CD4-positive, alpha-beta T cell treated with Interleukin-4 for 1 hour (primary cell): ENCODE results near the gene ABLIM2.

Experiments used
- DNase-seq, 2 donors: peaks; one replicate each; pipeline ENCODE4 v3.0.0-alpha.2; 2020 to 2022

Gene ABLIM2

DNA sequence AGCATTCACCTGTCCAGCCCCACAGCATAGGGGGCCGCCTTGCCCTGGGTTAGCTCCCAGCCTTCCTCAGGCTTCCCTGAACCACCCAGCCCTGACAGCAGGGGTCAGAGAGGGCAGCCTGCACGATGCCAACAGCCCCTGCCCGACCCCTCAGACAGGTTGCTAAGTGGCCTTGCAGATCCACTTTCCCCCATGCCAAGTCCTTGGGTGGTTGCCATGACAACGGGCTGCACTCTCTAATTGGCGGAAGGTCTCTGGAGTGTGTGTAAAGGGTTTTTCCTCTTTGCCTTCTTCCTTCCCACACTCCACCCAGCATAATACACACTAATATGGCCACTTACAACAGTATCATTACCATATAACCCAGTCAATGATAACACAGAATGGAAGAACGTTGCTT lies 119.3 kb downstream of the ABLIM2 start:
- DNase-seq: no peak

DNA sequence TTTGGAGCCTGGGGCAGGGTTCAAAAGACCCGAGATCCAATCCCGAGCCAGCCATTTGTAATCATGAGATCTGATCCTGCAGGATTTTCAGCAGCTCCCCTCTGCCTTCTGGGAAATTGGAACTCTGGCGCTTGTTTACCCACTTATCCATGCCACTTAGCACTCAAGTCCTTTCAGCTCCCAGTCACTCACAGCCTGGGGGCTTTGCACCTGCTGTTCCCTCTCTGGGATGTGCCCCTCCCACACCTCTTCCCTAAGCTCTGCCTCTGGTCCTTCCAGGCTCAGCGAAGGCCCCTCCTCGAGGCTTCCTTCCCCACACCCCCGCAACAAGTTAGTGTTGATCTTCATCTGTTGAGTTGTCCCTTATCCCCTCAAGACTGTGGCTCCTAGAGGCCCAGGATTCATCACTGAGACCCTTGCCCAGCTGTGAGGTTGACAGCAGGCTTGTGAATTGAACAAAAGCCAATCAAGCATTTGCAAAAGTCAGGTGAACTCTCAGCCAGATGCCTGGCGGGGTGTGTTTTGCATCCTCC lies 119.8 kb downstream of the ABLIM2 start:
- DNase-seq: no peak

DNA sequence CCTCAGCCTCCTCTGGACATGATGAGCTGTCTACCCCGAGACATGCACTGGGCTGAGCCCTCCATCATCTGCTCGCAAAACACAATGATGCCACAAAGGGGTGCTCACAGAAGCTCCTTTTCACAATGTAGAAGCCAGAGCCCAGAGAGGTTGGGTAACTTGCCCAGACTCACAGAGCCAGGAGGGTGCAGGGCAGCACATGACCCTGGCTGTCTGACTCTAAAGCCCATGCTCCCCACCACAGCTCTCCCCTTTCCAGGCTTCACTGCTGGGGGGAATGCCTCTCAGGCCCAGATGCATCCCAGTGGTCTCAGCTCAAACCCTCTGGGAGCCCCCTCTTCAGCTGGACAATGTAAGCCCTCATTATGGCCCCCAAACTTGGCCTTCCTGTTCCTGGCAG lies 120.5 kb downstream of the ABLIM2 start:
- no peak for DNase-seq

DNA sequence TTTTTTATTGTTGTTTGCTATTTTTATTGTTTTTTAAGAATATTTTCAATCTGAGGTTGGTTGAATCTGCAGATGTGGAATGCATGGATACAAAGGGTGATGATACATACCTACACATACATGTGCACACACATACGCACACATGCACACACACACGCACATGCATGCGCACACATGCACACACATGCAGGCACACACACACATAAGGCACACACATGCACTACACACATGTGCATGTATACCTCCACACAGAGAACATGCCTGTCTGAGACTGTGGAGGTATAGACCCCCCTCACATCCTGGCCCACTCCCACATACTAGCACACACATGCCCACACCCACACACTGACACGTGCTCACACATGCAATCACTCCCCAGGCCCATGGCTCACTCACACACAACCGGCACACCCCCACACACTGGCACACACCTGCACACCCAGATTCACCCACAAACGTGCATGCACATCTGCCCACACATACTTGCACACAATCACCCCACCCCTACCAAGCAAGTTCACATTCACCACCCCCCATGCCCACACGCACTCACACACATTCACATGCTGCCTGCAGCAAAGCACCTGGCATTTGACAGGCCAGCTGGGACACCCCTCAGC lies 121.4 kb downstream of the ABLIM2 start:
- no peak for DNase-seq

DNA sequence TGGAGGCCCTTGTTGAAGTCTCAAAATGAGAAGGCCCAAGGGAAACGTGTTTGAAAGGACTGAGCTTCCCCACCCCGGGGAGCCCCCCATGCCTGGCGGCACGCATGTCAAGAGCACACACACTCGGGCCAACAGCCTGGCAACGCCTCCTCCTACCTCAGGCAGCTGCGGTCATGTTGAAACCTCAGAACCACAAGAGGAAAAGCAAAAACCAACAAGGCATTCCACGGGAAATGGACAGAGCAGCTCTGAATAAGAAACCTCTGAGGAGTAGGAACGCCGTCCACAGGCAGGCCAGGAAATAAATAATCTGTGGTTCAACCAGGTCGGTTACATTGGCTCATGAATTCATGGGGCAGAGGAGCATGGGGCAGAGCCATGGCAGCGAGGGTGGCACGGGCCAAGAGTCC lies 123.2 kb downstream of the ABLIM2 start:
- peak in 1 of 2 donors; percentile 12 for DNase-seq

DNA sequence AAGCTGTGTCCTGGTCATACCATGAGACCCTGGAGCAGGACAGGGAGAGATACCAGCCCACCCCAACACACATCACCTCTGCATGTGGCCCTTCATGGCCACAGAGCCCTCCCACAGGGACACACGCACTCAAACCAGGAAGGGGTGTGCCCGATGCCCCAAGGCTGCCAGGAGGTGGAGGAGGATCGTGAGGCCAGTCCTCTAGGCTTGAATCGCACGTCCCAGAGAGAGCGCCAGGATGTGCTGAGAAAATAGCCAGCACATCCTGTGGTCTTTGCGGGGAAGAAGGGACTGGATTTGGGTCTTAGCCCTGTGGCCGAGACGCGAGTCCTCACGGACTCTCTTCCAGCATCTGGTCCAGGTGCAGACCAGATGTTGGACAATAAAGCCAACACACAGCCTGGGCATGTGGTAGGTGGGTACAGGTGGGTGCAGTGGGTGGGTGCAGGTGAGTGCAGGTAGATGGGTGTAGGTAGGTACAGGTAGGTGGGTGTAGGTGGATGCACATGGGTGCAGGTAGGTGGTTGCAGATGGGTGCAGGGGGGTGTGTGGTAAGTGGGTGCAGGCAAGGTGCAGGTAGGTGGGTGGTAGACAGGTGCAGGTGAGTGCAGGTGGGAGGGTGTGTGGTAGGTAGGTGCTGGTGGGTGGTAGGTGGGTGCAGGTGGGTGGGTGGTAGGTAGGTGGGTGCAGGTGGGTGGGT lies 124.6 kb downstream of the ABLIM2 start:
- DNase-seq: no peak

DNA sequence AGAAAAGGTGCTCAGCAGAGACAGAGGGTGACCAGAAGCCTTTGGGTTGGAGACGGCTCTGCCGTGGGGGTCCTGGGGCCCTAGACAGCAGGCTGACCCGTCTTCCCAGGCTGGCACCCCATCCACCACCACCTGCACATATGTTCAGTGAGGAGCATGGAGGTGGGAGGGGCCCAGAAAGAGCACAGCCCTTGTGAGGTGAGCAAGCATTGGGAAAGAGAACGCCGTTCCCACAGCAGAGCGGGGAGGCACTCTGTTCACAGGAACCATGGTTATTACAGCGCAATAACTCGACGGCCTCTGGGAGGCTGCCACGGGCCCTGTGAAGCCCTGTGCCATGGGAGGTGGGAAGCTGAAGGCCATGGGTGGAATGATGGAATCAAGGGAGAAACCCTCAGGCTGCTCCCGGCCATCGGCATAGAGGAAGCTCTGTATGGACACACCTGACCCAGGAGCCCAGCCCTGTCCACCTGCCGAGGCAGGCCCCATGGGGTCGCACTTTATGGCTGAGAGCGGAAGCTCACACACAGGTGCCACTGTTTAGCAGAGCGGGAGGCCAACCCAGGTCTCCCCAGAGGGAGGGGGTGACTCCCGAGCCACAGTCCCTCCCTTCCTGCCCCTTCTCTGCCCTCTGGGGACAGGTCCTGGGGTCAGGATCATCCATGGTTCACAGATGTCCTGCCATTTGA lies 125.4 kb downstream of the ABLIM2 start:
- DNase-seq: no peak

DNA sequence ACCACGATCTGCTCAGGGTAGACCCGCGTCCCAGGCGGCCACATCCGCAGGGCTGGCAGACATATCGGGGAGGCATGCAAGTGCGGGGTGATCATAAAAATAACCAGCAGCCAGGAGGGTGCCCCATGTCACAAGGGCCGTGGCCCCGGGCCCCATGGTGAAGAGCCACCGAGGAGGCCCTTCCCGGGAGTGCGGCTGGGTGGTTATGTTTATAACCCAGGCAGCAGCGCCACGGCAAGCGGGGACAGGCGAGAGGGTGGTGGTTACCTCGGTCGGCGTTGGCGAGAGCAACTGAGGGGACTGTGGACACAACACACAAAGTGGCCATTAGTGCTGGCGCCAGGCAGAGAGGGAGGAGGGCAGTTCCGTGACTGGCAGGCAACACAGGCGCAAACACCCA lies 126.2 kb downstream of the ABLIM2 start:
- DNase-seq: no peak

DNA sequence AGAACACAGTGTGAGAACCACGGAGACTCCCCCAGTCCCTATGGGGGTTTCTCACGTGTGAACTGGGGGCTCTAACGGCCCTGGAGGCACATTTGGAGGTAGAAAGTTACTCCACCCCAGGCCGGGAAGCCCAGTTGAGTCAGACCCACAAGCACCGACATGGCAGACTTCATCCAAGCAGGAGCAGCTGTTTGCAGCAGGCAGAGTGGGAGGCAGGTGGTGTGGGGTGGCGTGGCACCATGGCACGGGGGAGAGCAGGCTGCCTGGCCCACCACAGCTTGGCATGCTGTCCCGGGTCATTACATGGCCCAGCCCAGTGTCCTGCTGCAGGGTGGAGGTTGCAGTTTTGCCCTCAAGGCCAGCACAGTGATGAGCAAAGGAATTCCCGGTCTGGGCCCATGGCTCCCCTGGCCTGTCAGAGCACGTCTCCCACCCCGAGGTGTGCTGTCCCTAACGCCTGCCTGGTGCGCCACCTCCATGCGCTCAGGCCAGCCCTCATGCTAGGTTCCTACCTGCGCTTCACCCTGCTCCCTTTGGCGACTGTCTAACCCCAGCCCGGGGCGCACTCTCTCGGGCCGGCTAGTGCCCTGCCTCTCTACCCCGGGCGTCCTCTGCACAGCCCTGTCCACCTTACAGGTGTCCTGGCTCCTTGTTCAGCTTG lies 128.4 kb downstream of the ABLIM2 start:
- no peak for DNase-seq

DNA sequence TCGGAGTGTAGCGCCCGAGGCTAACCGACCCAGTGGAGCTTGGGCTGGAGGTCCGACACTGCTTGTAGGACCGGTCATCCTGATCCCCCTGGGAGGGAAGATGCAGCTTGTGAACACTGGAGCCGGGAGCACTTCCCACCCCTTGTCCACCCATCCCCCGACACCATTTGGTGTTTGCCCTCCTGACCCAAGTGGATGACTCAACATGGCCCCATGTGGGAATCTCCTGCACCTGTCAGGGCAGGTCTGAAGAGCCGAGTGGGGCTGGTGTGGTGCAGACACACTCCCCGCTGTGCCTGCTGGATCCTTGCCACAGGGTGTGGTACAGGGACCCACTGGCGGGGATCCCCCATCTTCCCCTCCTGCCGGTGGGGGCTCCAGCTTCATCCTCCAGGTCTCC lies 128.9 kb downstream of the ABLIM2 start:
- DNase-seq: no peak

DNA sequence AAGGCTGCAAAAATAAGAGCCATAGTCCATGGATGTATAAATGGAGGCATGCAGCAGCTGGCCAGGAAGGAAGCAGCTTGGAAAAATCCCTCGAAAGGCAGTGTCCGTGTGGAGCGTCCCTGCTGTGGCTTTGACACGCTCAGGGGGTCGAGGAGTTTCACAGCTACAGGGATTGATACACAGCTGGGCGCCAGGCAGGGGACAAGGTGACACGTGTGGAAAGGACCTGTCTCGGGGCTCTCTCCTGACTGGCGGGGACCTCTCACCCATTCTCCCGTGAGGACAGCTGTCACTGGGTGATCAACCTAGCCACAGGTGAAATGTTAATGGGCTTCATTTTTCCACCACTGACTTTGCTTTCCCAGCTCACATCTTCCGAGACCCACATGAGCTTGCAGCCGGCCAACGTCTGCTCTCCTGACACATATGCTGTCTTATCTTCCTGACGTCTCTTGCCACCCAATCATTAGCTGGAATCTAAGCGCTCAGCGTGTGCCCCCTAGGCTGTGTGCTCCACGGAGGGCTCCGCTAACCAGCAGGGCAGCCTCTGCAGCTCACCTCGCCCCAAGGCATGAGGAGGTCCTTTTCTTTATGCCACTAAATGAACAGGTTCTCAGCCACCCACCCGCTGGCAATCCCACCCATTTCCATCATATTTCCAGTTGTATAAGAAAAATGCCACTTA lies 129.6 kb downstream of the ABLIM2 start:
- no peak for DNase-seq

DNA sequence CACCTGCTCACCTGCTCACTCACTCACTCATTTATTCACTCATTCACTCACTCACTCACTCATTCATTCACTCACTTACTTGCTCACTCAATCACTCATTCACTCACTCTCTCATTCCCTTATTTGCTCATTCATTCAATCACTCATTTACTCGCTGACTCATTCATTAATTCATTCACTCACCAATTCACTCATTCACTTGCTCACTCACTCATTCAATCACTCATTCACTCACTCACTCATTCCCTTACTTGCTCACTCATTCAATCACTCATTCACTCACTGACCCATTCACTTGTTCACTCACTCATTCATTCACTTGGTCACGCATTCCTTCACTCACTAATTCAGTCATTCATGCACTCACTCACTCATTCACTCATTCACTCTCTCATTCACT lies 130.2 kb downstream of the ABLIM2 start:
- no peak for DNase-seq

DNA sequence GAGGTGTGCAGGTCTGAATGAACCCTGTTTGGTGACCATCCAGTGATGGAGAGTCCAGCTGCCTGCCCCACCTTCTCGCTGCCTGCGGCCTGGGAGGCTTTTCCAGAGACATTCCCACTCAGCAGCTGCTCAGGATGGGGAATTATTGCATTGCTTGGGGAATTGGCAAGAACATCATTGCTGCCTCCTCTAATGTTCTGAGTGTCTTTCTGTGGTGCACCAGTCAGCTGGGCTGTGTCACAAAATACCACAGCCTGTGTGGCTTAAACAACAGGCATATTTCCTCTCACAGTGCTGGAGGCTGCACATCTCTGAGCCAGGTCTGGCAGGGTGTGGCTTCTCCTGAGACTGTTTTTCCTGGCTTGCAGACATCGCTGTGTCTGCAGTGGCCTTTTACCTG lies 132.2 kb downstream of the ABLIM2 start:
- DNase-seq: no peak

DNA sequence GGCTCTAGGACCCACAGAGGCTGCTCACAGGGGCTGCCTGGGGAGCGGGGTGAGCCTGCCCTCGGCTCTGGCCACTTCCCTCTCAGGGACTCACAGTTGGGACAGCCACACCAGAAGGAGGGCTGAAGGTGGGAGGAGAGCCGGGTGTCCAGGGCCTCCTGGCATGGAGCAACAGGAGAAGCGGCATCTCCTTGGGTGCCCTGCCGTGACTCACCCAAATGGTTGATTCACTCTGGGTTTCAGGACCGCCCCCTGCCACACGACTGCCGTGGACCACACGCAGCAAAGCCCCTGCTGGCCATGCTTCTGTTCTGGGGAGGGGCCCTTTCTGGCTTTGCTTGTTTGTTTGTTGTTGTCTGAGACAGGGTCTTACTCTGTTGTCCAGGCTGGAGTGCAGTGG lies 132.9 kb downstream of the ABLIM2 start:
- DNase-seq: no peak

DNA sequence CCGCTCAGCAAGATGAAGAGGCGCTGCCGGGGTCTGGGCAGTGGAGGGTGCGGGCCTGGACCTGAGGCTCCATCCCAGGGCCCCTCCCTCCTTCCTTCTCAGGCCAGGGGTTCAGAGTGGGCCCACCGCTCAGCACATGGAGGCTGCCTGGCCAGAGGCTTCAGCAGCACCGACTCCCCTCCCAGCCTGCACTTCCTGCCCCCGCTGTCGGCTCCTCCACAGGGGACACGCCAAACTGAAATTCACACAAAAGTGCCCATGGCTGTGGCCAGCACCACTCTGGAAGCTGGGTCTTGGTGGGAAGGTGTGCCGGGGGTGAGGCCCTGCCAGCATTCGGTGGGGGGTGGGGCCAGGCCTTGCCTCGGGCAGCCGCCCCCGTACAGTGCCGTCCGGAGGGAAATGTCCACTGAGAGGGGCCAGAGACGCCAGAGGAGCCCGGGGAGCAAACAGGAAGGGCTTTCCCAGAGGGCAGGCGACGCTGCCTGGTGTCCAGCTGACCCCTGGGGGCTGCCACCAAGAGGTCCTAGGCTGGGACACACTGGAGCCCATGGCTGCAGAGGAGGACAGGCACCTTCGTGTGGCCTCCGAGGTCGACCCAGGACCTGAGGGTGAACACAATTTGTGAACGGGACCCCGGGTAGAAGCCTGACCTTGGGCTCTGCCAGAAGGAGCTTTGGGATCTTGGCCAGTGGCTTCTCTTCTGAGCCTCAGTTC lies 134.4 kb downstream of the ABLIM2 start:
- no peak for DNase-seq

DNA sequence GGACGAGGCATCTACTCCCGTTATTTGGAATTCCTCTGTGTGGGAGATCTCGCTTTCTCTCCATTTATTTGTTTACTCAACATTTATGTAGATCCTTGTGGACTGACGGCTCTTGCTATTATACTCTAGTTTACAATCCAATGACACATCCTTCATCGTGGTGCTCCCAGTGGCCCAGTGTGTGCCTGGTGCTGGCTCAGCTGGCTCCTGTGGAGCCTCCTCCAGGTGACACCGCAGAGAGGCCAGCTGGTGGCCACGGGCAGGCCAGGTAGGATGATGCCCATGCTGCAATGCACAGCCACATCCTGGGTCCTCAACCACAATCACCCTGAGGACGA lies 134.9 kb downstream of the ABLIM2 start:
- no peak for DNase-seq

DNA sequence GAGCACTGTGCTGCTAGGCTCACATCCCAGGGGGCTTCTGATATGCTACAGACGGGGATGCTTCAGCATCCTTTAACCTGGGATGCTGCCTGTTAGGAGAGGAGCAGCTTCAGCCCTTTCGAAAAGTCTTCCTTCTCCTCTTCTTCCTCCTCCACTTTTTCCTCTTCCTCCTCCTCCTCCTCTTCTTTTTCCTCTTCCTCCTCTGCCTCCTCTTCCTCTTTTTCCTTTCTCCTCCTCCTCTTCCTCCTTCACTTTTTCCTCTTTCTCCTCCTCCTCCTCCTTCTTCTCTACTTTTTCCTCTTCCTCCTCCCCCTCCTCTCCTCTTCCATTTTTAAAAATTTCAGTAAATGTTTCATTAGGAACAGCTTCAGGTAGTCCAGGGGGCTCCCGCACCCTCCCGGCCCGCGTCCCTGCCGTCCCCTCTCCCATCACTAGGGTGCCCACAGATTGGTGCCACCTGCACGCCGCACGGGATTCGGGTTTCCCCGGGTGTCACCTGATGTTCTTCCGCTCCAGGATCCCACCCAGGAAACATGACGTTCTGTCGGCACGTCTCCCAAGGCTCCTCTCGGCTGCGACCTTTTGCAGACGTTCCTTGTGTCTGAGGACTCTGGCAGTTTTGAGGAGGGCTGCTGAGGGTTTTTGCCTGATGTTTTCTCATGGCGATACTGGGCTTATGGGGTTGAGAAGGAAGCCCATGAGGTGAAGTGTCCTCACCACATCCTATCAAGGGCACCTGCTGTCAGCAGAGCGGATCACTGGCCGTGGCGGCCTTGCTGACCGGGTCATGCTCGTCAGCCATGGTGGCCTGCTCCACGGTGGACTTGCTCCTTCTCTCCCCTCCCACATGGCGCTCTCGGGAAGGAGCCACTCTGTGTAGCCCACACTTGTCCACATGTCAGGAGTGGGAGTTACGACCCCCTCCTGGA lies 135.6 kb downstream of the ABLIM2 start:
- no peak for DNase-seq

DNA sequence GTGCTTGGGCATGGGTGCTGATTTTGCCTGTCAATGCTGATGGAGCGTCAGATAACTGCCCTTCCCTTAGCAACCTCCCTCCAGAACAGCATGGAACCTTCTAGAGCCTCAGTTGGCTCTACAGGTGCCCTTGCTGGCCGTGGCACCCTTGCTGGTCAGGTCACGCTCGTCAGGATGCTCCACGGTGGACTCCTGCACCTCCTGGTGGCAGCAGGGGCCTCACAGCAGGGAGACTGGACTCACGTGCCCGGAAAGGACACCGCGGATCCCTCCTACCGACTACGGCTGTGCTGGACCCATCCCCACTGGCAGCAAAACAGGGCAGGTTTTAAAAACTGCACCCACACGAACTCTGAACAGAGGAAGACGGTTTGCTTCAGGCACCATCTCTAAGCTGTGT lies 136.8 kb downstream of the ABLIM2 start:
- no peak for DNase-seq

DNA sequence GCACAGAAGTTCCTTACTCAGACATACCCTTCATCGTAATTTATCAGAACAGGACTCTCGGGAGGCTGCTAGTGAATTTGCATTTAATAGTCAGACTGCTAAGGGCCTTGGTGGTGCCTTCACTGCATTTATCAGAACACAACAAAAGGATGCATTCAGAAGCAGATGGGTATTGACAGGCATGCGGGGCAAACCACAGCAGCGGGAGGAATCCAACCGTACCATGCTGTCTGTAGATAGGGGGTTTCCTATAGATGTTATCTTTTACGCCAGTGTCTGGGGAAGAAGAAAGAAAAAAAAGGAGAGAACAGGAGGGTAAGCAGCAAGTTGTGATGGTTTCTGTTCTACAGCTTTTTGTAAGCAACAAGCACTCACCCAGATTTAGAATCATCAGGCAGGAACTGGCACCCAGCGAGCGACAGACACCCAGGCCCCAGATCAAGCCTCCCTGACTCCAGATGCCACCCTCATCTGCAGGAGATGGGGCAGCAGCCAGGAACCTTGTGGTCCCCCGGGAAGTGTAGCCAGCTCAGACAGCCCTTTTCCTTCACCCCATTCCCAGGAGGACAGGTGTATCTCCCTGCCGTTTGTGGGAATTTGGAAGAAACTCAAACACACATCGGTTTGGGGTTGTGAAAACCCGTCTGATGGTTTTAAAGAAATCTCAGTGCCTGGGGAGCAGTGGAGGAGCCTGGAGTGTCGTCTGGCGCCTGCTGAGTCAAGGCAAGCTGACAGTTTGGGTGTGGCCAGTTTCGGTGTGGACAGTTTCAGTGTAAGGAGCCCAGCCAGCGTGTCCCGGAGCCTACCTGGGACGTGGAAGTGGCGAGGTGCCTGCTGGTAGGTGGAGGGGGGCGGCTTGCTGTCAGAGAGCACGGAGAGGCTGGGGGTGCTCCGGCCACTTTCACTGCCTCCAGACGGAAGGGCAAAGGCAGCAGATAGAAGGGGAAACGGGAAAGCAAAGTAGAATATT lies 138.9 kb downstream of the ABLIM2 start:
- DNase-seq: no peak

DNA sequence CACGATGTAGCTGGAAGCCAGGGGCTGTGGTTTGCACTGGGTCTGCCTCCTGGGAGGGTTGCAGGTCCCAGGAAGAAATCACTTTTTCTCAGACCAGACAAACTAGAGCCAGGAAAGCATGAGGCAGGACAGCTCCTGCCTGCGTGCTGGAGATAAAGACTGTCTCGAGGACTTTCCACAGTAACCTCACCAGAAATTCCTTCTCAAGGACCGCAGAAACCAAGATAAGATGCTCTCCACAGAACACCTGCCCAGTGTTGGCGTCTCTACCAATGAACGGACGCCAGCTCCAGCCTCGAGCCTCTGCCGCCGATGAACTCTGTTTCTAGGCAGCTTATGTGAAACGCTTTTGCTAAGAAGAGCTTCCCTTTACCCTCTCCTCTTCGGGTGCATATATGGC lies 142.1 kb downstream of the ABLIM2 start:
- no peak for DNase-seq
